NOMO-1 treated with dmso at 0.1 percent for 144 hours (cell line): ENCODE data around the gene AHDC1.

Source experiments
- DNase-seq: peaks from one replicate; lab custom pipeline; 2025; ENCODE audit not compliant: unreplicated experiment; lab: John Stamatoyannopoulos, UW

Gene AHDC1

DNA sequence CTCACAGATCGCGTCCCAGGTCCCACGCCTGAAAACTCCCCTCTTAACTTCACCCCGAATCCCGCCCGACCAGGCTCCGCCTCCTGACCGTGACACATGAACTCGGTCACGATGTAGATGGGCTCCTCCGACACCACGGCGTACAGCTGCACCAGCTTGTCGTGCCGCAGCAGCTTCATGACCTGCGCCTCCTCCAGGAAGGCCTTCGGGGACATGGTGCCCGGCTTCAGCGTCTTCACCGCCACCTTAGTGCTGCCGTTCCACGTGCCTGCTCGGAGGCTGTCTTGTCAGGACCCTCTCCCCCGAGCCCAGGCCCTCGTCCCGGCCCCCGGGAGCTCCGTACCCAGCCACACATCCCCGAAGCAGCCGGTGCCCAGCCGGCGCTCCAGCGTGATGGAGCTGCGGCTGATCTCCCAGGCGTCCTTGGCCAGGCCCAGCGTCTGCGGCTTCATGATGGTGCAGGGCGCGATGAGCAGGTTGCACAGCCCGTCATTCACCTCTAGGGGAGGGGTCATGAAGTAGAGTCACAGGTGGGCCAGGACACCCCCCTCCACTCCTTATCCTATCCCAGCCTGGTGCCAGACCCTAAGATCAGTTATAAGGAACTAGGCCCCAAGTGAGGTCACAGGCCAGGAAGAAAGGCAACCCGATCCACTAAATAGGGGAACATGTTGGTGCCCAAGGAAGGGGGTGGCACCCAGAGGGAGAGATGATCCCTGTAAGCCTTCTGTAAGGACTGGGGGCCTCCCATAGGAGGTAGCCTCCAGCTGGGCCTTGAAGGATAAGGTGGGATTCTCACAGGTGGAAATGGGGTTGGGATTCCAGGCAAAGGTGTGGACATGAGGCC lies 11.6 kb upstream of the AHDC1 start:
- DNase-seq = no peak

DNA sequence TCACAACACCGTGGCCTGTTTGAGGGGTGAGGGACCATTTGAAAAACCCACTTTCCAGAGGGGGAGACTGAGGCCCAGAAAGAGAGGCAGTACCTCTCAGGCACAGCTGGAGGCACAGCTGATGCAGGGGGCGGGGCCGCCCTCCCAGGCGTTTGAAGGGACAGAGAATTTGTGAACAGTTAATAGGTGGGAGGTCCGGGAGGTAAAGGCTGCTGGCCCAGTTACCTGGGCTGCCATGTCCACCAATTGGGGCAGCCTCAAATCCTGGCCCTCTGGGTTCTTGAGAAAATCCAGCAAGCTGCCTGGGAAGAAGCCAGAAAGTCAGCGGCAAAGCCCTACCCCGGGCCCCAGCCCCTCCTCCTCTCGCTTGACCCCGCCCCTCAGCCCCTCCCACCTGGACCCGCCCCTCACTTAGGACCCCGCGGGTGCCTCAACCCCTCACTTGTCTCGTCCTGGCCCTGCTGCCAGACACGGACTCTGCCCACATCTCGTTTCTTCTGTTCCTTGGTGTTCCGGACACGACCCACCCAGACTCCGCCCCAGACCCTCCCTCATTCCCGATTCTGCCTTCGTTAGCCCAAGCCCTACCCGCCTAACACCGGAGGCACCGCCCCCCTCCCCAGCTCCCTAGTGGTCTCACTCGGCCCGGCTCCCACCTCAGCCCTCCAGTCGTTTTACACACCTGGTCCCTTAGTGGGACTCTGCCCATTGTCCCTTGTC lies 10.8 kb upstream of the AHDC1 start:
- DNase-seq = no peak

DNA sequence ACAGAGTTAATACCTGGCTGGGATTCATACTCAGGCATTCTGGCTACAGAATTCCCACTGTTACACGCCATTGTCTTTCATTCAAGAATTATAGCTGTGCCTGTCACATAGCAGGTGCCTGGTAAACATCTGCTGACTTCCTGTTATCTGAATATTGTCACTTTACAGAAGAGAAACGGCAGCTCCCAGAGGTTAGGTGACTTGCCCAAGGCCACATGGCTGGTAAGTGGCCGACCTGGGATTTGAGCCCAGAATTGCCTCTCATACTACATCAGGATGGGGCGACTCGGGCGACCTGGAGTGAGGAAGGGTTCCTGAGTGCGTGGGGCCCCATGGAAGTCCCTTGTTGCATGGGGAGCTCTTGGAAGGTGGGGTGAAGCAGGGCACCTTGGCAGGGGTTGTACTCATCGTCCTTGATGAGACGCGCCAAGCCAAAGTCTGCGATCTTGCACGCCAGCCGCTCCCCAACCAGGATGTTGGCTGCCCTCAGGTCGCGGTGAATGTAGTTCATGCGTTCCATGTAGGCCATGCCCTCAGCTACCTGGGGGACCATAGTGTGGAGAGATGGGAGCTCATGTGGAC lies 10.2 kb upstream of the AHDC1 start:
- DNase-seq = no peak

DNA sequence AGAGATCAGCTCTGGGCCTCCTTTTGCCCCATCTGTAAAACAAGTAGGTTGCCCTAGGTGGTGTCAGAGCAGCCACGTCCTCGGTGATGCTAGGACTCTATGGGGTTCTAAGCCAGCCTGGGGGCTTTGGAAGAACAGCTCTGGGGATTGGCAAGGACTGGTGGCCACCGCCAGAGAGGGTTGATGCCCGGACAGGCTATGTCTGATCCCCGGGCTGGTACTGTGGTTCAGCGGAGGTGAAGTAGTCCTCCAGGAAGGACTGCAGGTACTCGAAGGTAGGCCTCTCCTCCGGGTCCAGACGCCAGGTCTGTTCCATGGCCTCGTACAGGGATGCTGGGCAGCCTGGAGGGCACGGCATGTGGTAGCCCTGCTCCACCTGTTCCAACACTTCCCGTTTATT lies 8.8 kb upstream of the AHDC1 start:
- no peak for DNase-seq

DNA sequence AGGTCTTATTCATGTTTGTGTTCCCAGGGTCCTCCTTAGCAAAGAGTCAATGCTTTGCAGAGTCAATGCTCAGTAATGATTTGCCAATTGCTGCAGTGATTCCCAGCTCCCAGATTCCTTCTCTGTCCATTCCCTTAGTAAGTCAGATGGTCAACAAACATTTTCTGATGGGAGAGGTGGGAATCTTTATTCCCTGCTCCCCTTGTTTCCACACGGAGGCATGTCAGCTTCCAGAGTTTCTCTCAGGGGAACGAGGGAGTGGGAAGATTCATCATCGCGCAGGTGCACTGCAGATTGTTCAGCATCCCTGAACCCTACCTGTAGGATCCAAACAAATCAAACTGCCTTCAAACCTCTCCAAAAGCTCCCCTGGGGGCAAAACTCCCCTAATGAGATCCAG lies 7.5 kb upstream of the AHDC1 start:
- DNase-seq = no peak

DNA sequence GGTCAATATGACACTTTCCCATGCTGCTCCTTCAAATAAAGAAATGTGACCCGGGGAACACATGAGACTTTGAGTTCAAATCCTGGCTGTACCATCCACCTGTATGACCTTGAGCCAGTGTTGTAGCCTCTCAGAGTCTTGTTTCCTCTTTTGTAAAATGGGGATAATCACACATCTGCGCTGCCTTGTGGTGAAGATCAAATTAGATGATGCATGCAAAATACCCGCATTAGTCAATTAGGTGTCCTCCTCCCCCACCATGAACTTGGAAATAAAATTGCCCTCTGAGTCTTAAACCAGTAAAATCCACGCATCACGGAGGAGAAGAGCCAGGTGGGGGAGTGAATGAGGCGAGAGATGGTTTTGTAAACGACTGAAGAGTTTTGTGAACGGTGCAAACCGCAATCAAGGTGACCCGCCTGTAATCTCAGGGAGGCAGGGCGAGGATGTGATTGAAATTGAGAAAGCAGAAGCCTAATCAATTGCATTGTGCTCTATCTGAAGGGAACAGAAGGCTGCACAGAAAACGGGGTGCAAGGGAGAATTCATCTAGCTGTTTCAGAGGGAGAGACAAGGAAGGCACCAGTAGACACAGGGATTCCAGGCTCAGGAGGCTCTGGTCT lies 5.8 kb upstream of the AHDC1 start:
- no peak for DNase-seq

DNA sequence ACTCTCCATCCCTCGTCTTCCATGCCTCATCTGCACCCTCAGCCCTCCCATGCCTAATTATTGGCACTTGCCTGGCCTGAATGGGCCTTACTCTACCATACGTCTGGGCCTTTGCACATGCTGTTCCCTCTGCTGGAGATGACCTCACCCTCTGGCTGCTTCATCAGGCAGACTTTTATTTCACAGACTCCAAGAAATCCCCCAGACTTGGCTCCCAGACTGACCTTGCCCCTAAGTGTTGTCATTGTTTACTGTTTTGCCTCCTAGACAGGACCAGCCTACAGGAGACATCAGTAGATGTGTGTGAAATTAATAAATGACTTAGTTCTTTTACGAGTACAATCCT lies 5.2 kb upstream of the AHDC1 start:
- DNase-seq = no peak

DNA sequence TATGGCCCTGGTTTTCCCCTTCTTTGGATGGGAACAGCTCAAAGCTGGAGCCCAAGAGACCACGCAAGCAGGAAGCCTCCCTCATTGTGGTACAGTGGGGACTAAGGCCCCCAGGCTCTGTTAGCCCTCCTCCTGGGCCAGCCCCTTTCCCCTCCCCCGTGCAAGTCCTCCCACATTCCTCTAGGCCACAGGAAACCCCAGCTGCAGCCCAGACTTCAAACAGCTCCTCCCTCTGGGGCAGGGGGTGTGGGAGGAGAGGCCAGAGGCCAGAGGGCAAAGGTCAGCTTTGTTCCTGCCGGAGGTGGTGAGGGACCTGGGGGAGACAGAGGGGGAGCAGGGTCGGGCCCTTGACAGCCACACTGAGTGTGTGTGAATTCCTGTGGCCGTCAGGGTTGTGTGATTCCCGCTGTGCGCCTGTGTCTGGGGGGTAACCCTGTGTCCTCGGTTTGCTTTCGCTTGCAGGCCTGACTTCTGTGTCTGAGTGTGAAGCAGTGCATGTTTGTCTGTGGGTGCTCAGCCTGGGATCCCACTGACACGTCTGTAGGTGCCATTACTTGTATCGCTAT lies 3.4 kb upstream of the AHDC1 start:
- DNase-seq = no peak

DNA sequence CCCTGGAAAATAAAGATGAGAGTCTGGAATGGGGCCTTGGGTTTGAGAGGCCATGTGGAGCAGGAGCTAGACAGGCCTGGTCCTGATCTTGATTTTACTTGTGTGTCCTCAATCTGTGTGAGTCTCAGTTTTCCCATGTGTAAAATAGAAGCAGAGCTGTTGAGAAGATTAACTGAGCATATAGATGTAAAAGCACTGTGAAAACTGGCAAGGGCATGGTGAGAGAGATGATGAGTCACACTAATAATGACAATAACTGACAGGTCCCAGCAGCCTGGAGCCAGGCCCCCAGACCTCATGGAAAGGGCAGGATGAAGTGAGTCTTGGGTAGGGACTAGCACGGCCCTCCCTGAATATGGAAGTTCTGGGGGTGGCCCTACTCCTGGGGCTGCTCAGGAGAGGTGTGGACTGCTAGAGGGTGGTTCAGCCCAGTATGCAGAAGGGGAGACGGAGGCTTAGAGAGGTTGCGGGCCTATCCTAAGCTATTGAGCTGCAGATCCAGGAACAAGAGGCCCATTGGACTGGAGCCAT lies 2.8 kb upstream of the AHDC1 start:
- DNase-seq = no peak

DNA sequence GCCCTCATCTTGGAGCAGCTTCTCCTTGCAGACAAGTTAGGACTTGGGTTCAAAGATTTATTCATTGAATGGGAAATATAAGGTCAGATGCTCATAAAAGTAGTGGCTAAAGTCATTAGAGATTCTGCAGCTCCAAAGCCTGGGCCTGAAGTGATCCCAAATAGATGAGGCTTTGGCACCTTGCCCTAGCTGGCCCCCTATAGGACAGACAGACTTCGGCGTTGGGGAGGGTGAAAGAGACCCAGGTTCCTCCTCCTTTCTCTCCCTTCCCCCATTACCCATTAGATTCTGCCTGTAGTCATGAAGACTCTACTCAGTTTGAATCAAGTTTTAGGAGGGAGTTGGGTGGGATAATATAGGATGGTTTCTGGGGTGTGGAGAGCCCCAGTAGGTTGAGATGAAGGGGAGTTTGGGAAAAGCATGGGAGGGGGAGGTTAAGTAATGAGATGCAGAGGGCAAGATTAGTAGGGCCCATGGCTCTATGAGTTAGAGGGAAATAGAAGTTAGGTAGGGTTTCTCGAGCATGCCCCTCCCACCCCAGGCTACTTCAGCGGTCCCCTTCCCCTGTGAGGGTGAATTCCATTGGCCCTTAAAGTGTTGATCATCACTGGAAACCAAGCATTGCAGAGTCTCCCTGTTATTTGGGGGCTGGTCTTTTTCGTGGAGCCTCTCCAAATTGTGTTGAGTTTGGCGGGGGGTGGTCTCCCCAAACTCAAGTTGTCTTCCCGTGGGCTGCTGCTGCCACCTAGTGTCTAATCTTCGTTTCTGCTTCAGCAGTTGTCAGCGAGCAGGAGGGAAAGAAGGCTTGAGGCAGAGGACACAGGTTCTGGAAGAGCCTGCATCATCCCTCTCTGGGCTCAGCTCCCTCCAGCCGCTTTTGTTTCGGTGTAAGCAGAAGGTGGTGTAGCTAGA lies 2.1 kb upstream of the AHDC1 start:
- no peak for DNase-seq

DNA sequence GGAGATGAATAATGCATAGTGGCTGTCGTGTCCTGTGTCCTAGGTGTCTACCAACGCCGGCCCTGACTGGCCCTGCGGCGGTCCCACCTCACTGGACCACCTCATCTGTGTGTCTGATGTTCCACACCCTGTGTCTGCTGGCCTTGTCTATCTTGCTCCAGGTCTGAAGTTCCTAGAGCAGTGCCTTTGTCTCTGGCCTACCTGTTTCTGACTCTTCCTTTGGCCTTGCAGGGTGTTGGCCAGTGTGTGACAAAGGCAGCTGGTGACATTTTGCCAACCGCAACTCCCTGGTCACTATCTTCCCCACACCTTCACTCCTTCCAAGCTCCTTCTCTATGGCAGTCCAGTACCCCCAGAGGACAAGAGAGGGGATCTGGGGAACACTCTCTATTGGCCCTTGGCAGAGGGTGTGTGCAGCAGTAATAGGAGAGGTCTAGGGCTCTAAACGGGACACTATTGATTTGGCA lies 1.4 kb upstream of the AHDC1 start:
- DNase-seq = no peak

DNA sequence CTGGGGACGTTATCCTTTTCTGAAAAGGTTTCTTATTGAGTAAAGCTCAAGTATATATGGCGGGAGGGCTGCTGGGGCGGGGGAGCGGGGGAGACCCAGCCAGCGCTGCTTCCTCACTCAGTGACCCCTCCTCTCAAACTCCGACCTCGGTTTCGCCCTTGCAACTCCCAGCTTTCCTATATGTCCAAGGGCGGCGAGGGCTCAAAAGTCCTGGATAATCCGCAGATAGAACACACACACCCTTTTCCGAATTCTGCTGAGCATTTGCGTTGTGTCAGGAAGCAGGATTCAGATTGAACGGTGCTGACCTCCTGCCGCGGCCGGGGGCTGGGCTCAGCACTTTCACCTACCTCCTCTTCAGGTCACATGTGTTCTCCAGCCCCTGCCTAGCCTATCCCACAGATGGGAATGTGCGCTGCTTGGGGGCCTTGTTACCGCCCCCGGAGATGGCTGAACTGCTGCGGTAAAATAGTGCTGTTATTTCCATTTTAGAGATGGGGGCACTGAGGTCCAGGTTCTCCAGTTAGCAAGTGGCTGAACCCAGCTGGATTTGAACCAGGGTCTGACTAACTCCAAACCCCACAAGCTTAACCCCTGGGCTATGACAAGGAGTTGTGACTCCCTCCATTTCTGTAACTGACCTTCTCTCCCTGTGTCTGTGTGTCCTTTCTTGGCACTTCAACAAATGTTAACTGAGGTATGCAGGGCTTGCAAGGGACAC lies 795 bp upstream of the AHDC1 start:
- DNase-seq = no peak

DNA sequence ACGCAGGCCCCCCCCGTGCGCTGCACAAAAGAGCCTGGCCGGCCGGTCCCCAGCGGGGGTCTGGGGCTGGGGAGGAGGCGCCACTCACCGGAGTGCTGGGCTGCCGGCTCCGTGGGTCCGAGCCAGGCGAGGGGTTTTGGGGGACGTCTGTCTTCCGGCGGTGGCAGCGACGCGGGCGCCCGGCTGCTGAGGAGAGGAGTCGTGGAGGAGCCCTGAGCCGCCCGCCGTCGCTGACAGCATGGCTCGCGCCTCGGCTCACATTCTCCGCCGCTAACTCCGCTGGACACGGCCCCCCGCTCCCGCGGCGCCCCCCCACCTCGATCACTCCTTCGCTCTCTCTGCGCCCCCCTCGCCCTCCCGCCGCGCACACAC lies 649 bp downstream of the AHDC1 start:
- no peak for DNase-seq

DNA sequence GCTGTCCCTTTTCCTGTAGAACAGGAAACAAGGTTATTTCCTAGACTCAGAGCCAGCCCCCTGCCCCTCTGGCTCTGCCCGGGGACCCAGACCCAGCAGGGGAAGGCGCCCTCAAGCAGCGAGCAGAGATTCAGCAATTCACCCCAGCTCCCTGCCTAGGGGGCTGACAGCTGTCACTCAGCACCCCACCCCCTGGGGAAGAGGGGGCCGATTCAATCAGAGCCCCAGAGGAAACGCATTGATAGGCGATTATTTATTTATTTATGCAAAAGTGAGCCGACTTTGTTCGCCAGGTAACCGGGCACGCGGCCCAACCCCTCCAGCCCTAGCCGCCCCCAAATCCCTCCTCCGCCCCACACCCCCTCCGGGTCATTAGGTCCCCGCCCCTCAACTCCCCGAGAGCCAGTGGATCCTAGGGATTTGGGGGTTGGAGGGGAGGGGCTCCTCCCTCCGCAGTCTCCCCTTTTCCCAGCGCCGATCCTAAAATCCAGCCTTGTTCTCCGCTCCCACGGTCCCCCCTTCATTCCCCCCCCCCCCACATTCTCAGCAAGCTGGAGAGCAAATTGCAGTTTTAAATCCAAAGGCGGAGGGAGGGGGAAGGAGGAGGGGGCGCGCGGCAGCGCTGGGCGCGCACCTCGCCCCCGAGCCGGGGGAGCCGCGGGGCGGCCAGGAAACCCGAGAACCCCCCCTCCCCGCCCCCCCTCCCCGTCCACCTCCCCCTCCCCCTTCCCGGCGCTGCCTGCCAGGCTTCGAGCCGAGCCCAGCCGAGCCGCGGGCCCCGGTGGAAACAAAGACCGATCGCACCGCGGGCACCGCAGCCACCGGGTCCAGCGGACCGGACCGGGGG lies 1.3 kb downstream of the AHDC1 start:
- DNase-seq = no peak

DNA sequence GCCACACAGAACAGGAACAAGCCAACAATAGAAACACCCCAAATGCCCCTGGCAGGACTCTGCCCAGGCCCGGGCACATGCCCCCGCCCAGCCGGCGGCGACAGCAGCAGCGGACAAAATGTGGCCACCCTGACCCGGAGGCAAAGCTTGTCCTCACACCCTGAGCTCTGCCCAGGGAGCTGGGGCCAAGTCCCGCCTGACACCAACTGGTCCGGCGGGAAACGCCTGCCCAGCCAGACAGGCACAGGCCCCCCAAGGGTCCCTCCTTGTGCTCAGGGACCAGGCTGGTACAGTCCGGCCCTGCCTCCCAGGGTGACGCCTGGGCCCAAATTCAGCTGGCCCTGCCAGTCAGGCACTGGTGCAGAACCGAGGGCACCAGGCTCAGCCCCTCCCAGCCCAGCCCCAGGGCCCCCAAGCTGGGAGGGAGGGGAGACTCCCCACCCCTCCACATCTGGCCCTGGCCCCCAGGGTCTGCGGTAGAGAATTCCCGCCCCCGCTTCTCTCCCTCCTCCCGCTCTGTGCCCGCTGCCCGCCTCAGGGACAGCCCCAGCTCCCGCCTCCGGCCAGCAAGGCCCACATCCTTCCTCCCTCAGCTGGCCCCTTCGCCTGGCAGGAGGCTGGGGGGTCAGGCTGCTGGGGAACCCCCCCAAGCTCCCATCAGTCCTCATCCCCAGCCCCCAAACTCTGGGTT lies 2.0 kb downstream of the AHDC1 start:
- DNase-seq = no peak

DNA sequence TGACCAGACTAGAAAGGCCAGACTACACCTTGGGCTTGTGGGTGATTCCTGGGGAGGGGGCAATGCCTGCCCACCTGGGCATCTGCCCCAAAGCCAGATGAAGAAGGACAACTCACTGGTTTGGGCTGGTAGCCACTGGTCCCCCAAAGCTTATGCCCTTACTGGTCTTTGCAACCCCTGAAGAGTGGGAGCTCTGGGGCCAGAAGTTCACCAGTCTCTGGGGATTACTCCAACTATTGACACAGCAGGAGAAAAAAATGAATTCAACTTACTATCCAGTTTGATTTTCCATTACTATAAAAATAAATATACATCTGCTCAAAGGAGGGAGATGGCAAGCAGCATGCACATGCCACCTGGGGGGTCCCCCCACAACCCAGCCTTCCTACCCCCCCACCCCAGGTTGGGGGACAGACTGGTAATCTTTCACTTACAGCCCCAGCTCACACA lies 2.6 kb downstream of the AHDC1 start:
- DNase-seq = no peak

DNA sequence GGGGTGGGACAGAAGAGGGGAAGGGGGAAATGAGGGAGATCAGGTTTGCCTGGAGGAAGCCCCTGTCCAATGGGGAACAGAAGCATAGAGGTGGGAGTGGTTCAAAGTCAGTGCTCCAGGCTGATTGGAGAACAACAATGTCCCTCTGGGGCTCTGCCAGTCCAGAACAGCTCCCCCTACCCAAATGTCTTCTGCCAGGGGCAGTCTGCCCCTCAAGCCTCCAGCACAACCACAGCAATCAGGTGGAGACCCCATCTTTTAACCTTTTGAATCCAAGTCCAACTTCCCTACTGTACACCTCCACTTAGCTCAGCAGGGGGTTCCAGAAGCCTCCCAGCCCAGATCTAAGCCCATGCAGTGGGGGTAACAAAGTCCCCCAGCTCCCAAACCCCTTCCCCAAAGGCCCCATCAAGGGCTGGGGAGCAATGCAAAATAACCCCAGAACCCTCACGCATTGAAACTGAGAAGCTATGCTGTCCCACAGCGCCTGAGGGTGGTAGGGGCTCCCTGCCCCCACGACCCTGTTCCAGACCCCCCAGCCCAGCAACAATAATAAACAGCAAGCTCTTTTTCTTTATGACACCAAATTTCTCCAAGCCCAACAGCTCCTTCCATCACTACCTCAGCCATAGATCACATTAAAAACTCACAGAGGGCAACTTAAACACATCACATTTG lies 3.3 kb downstream of the AHDC1 start:
- no peak for DNase-seq
